Bronchial smooth muscle cell (primary cell): ENCODE data around the gene ASPHD1. TPM values are rescaled to one million over a fixed set of nuclear protein-coding genes. Genes with fewer than 3 reads are reported as not detected.

ENCODE experiments used
- total RNA-seq: library from RNA; depleted of rRNA; stranded (reverse); fragments of >200 nt; gene quantifications from 2 replicates; pipeline ENCODE4 v1.2.1, GENCODE V29; 2014

Gene ASPHD1
- 2.1 and 6.8 TPM in 2 replicates for total RNA-seq

GRCh38 chr16:29900102-29900887 lies at the start of gene ASPHD1:
Gene ASPHD1, plus strand, starts transcription at chr16:29900488. Its CDS starts 484 bp downstream, at chr16:29900972.

DNA sequence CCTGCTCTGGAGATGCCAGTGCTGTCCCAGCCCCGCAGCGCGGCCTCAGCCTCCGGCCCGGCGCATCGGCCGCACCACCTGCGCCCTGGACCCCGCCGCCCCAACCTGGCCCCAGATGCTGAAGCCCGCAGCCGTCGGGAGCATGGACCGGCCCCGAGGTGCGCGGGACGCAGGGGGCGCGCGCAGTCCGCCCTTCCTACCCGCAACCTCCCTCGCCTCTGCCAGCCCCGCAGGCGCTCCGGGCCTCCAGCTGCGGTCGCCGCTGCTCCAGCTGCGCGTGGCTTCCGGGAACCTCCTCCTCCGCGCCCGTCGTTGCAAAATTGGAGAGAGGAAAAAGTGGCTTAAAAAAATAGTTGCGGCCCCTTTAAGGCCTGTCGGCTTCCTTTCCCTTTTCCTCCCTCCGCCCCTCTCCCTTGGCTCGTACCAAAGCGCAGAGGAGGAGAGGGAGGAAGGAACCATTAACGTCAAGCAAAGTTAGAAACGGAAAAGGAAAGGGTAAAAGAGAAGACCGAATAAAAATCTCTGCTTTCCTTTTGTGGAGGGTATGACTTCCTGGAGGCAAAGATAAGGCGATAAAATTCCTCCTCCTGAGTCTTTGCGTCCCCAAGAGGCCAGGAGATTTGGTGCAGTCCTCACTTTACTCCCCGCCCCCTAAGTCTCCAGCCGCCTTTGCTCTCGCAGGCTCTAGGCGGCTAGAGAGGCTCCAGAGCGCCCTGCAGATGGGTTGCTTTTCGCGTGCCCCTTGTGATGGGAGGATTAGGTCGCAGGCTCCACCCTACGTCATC lies 37.2 kb upstream of the ASPHD1 start, which contains the start of gene CDIPT:
TSS of gene CDIPT (minus strand) at position 343 of the 785 bp plus-strand sequence. CDS start 369 bp downstream, outside the sequence.

GRCh38 chr16:29899516-29900101 lies 679 bp upstream of the ASPHD1 start, which contains the start of gene SEZ6L2:
Gene SEZ6L2, minus strand, starts transcription at chr16:29899550. Its CDS starts 531 bp downstream, at chr16:29899019.

GRCh38 chr16:29925781-29926710 lies 25.8 kb downstream of the ASPHD1 start, which contains the start of gene KCTD13:
Gene KCTD13, minus strand, starts transcription at chr16:29926226. Its CDS starts 193 bp downstream, at chr16:29926033.

Other genes starting within 250 kb of the ASPHD1 start
- gene SPN, start 237.2 kb upstream of the ASPHD1 start, total RNA-seq, result under 0.01 TPM in 1 of 2 replicates, not detected in the other
- 26.4 and 41.6 TPM in 2 replicates for gene QPRT, start 221.3 kb upstream of the ASPHD1 start, total RNA-seq
- gene C16orf54, start 154.5 kb upstream of the ASPHD1 start, total RNA-seq, result not detected in 2 replicates
- not detected in 2 replicates for gene ZG16, start 122.2 kb upstream of the ASPHD1 start, total RNA-seq
- gene KIF22, start 109.7 kb upstream of the ASPHD1 start, total RNA-seq, result 6.5 and 14.3 TPM in 2 replicates
- gene MAZ, start 94.0 kb upstream of the ASPHD1 start, total RNA-seq, result 127 and 202 TPM in 2 replicates
- 1.9 and 4.4 TPM in 2 replicates for gene PRRT2, start 88.3 kb upstream of the ASPHD1 start, total RNA-seq
- gene PAGR1, start 84.3 kb upstream of the ASPHD1 start, total RNA-seq, result 12.1 and 12.3 TPM in 2 replicates
- 549 and 610 TPM in 2 replicates for gene MVP, start 80.0 kb upstream of the ASPHD1 start, total RNA-seq
- 63.4 and 86.9 TPM in 2 replicates for gene CDIPT, start 37.3 kb upstream of the ASPHD1 start, total RNA-seq
- 5.5 and 7.5 TPM in 2 replicates for gene SEZ6L2, start 938 bp upstream of the ASPHD1 start, total RNA-seq
- 3.9 and 5.0 TPM in 2 replicates for gene KCTD13, start 25.7 kb downstream of the ASPHD1 start, total RNA-seq
- 57.5 and 67.9 TPM in 2 replicates for gene TMEM219, start 61.6 kb downstream of the ASPHD1 start, total RNA-seq
- gene TAOK2, start 73.4 kb downstream of the ASPHD1 start, total RNA-seq, result 41.3 and 46.7 TPM in 2 replicates
- 6.6 and 7.6 TPM in 2 replicates for gene HIRIP3, start 95.1 kb downstream of the ASPHD1 start, total RNA-seq
- 11.9 and 13.1 TPM in 2 replicates for gene INO80E, start 95.8 kb downstream of the ASPHD1 start, total RNA-seq
- 0.16 and 0.34 TPM in 2 replicates for gene DOC2A, start 110.5 kb downstream of the ASPHD1 start, total RNA-seq
- not detected in 2 replicates for gene C16orf92, start 122.7 kb downstream of the ASPHD1 start, total RNA-seq
- not detected in 2 replicates for gene TLCD3B, start 130.8 kb downstream of the ASPHD1 start, total RNA-seq
- 263 and 375 TPM in 2 replicates for gene ALDOA, start 165.3 kb downstream of the ASPHD1 start, total RNA-seq
- 151 and 167 TPM in 2 replicates for gene PPP4C, start 175.5 kb downstream of the ASPHD1 start, total RNA-seq
- 0.16 and 0.26 TPM in 2 replicates for gene TBX6, start 191.4 kb downstream of the ASPHD1 start, total RNA-seq
- 7.3 and 12.0 TPM in 2 replicates for gene YPEL3, start 195.7 kb downstream of the ASPHD1 start, total RNA-seq
- 0.95 and 3.2 TPM in 2 replicates for gene GDPD3, start 213.0 kb downstream of the ASPHD1 start, total RNA-seq
- gene MAPK3, start 222.7 kb downstream of the ASPHD1 start, total RNA-seq, result 40.4 and 43.2 TPM in 2 replicates